ENCODE results near the gene LIME1. TPM values are rescaled to one million over a fixed set of nuclear protein-coding genes. Genes with fewer than 3 reads are reported as not detected.

Gene LIME1
- total RNA-seq, 1 donor from 2014 or later: 8.7 TPM

- H3K4me1 ChIP-seq: no peaks in the 10 kb centered on the region
- peaks cover 5% of the 10 kb centered on the region for H3K36me3 ChIP-seq
- intact Hi-C loops (cut with DNase I): no loop called here
- no peaks in the 10 kb centered on the region for H3K27me3 ChIP-seq (ENCODE audit: low read depth)
- no peak overlapping the region for H3K4me3 ChIP-seq
- ATAC-seq: no peak
- no peak for TF ChIP-seq CTCF (IDR thresholded peaks at IDR 0.05)
- DNase-seq: no peak
- H3K27ac ChIP-seq: no peak overlapping the region
- no peaks in the 10 kb centered on the region for H3K9me3 ChIP-seq
Observed at GRCh38 chr20:63753381-63753780, 16.9 kb downstream of the LIME1 start.

DNA sequence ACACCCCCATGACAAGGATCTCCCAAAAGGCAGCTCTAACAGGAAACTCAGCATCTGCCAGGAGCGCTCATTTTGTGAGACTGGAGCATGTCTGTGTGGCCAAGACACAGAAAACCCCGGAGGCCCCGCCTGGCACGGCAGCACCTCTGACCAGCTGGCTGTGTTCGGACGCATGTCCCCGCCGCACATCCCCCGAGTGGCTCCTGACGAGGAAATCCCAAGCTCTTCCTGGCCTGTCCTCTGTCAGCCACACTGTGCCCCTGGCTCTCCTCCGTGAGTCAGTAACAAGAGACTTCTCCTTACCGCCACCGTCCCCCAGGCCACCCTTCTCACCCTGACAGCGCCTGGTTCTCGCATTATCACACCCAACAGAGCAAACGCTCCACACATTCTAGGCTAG, 17.5 kb downstream of the LIME1 start:
- H3K36me3 ChIP-seq: peaks cover 5% of the 10 kb centered on the region
- H3K4me3 ChIP-seq: no peak overlapping the region
- no peaks in the 10 kb centered on the region for H3K4me1 ChIP-seq
- no peak for TF ChIP-seq CTCF (IDR thresholded peaks at IDR 0.05)
- DNase-seq (no peak), ATAC-seq (no peak)
- H3K27me3 ChIP-seq (ENCODE audit: low read depth): no peaks in the 10 kb centered on the region
- H3K27ac ChIP-seq: no peak overlapping the region
- intact Hi-C loops (cut with DNase I): no loop called here
- no peaks in the 10 kb centered on the region for H3K9me3 ChIP-seq

DNA sequence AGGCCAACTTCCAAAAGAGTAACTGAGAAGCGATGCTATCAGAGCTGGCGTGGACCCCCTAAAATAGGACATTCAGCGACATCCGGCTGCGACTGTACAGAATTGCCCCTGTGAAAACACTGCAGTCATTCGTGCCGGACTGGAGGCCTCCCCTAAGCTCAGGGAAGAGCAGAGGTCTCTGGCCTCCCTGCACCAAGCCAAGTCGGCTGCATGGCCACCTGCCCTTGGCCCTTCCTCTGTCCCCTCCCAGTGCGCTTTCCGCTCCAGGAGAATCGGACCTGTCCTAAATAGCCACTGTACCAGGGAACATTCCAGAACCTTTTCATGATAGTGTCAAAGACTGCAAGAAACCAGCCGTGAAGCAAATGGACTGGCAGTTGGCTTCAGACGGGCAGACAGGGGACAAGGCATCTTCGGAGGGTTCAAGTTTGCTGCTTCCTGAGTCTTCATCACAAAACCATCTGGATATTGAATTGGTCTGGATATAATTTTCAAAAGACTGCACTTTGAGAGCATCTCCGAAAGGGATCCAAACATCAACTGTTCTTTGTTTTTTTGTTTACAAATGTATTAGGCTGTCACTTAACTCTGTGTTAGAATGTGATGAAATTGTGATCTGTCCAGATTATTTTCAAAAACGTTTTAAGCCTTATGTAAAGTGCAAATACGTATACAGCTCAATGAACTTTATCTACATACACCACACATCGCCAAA, 19.6 kb downstream of the LIME1 start:
- Histone ChIP-seq H3K27ac (no peak overlapping the region), H3K4me1 (no peaks in the 10 kb centered on the region), H3K27me3 (ENCODE audit: low read depth) (no peaks in the 10 kb centered on the region), H3K9me3 (no peaks in the 10 kb centered on the region), H3K4me3 (no peak overlapping the region), H3K36me3 (peaks cover 5% of the 10 kb centered on the region)
- ATAC-seq (no peak), DNase-seq (no peak)
- no peak for TF ChIP-seq CTCF (IDR thresholded peaks at IDR 0.05)
- intact Hi-C loops (cut with DNase I): no loop called here

- no peak for DNase-seq
Observed at GRCh38 chr20:63756648-63756991, 20.2 kb downstream of the LIME1 start.

DNA sequence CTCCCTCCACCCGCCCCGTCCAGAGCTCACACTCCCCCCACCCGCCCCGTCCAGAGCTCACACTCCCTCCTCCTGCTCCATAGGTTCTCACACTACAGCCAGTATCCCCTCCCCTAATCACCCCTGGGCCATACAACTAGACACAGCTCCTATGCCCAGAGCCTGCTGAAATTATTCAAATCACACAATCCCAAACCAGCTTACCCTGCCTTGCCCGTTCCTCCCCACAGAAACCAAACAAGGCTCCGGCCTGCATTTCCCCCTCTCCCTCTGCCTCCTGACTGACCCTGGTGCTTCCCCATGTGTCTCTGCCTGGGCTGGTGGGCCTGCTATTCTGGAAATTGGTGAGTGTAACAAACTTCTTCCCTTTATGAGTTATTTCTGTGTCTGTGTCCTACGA, 21.7 kb downstream of the LIME1 start:
- ATAC-seq: no peak
- Histone ChIP-seq H3K36me3 (no peaks in the 10 kb centered on the region), H3K9me3 (no peaks in the 10 kb centered on the region), H3K4me3 (no peak overlapping the region), H3K4me1 (no peaks in the 10 kb centered on the region), H3K27ac (no peak overlapping the region), H3K27me3 (ENCODE audit: low read depth) (no peaks in the 10 kb centered on the region)
- TF ChIP-seq CTCF (IDR thresholded peaks at IDR 0.05): no peak
- intact Hi-C loops (cut with DNase I): no loop called here
- no peak for DNase-seq

More at GRCh38 chr20:63756648-63756991, 20.2 kb downstream of the LIME1 start:
- Histone ChIP-seq H3K4me1 (no peaks in the 10 kb centered on the region), H3K27ac (no peak overlapping the region), H3K9me3 (no peaks in the 10 kb centered on the region), H3K27me3 (ENCODE audit: low read depth) (no peaks in the 10 kb centered on the region), H3K4me3 (no peak overlapping the region), H3K36me3 (peaks cover 5% of the 10 kb centered on the region)
- peak; percentile 5 to 28 for ATAC-seq
- intact Hi-C loops (cut with DNase I): no loop called here
- TF ChIP-seq CTCF (IDR thresholded peaks at IDR 0.05): no peak

All from lower lobe of right lung (tissue), 2 donors.